Esophagus squamous epithelium (tissue), 4 donors: ENCODE results near the gene TRAF3IP1.

Source experiments
- CTCF ChIP-seq, 6 experiments: fragments of 450-650 bp in 4 of 6; fragments of 200-600 bp in 2 of 6; sonication (generic) in 2 of 6; IDR thresholded peaks; one replicate each; pipeline ENCODE4 v1.5.1; 2016 to 2019; ENCODE audit warnings: antibody characterized with exemption in 6 of 6, mild to moderate bottlenecking in 4 of 6, moderate library complexity in 4 of 6
- POLR2A ChIP-seq, 4 donors: fragments of 450-650 bp; IDR thresholded peaks; one replicate each; pipeline ENCODE4 v1.6.1; 2017; ENCODE audit warnings: antibody characterized with exemption in 4 of 4, mild to moderate bottlenecking in 4 of 4, moderate library complexity in 3 of 4

GRCh38 chr2:238336793-238337444, 16.6 kb downstream of the TRAF3IP1 start:
- no peak for TF ChIP-seq POLR2A (IDR thresholded peaks at IDR 0.05)
- no peak for TF ChIP-seq CTCF (IDR thresholded peaks at IDR 0.05)
